ENCODE measurements around the gene BCKDHA.

GRCh38 chr19:41352609-41353465 lies 44.8 kb upstream of the BCKDHA start:
- TF ChIP-seq EZH2 (IDR thresholded peaks at IDR 0.05; ENCODE audit: insufficient read depth, poor library complexity, severe bottlenecking), result no peak
- no peak for TF ChIP-seq EZH2phosphoT487 (IDR thresholded peaks at IDR 0.05; ENCODE audit: insufficient read depth, low read depth)
